ENCODE measurements around the gene NCLN. TPM values are rescaled to one million over a fixed set of nuclear protein-coding genes. Genes with fewer than 3 reads are reported as not detected.
A peak's percentile ranks its signal among the peaks of the same experiment; 100 is the strongest.
"Not testable (repeated sequence)": the region's sequence is repeated elsewhere in the genome, so short reads cannot be mapped to it uniquely, and the experiment has no call there.

Gene NCLN
- total RNA-seq, 1 donor from 2014 or later, result 37.5 TPM

- ATAC-seq, result no peak
Observed at GRCh38 chr19:3198901-3199700, 13.4 kb downstream of the NCLN start.

- ATAC-seq, result no peak
Observed at GRCh38 chr19:3201072-3201700, 15.5 kb downstream of the NCLN start.

- no peak for ATAC-seq
Observed at GRCh38 chr19:3201911-3202310, 16.2 kb downstream of the NCLN start.

GRCh38 chr19:3202346-3202745, 16.6 kb downstream of the NCLN start:
- ATAC-seq, result no peak

- ATAC-seq, result not testable (repeated sequence)
Observed at GRCh38 chr19:3202895-3203294, 17.2 kb downstream of the NCLN start.

GRCh38 chr19:3203805-3204645, 18.3 kb downstream of the NCLN start:
- ATAC-seq, result no peak

GRCh38 chr19:3204646-3205275, 19.0 kb downstream of the NCLN start:
- no peak for ATAC-seq

- ATAC-seq, result no peak
Observed at GRCh38 chr19:3206216-3206953, 20.7 kb downstream of the NCLN start.

GRCh38 chr19:3207461-3208242, 21.9 kb downstream of the NCLN start:
- no peak for ATAC-seq

GRCh38 chr19:3208317-3209207, 22.8 kb downstream of the NCLN start:
- no peak for ATAC-seq

GRCh38 chr19:3210347-3211017, 24.8 kb downstream of the NCLN start:
- ATAC-seq, result peak; percentile 65

- ATAC-seq, result peak; percentile 11
Observed at GRCh38 chr19:3211191-3211590, 25.5 kb downstream of the NCLN start.

GRCh38 chr19:3213159-3213558, 27.4 kb downstream of the NCLN start:
- no peak for ATAC-seq

GRCh38 chr19:3216874-3217273, 31.1 kb downstream of the NCLN start:
- ATAC-seq, result no peak

- peak; percentile 18 for ATAC-seq
Observed at GRCh38 chr19:3220576-3220975, 34.8 kb downstream of the NCLN start.

GRCh38 chr19:3221576-3221975, 35.8 kb downstream of the NCLN start:
- ATAC-seq, result not testable (repeated sequence)

GRCh38 chr19:3222709-3223108, 37.0 kb downstream of the NCLN start:
- ATAC-seq, result no peak

GRCh38 chr19:3224346-3225168, 38.8 kb downstream of the NCLN start, which contains the start of gene CELF5:
Gene CELF5, plus strand, starts transcription at chr19:3224661. Its CDS starts 79 bp downstream, at chr19:3224740.
- no peak for ATAC-seq

- ATAC-seq, result no peak
Observed at GRCh38 chr19:3225169-3225485, 39.4 kb downstream of the NCLN start.

Measured in esophagus mucosa (tissue), 1 donor.